HepG2 (cell line): ENCODE data around the gene KPNA3. TPM values are rescaled to one million over a fixed set of nuclear protein-coding genes. Genes with fewer than 3 reads are reported as not detected.
A peak's percentile ranks its signal among the peaks of the same experiment; 100 is the strongest.

Experiments
- ASH2L ChIP-seq: fragments of 300-600, 200-600 bp; sonication (generic); IDR thresholded peaks from 2 replicates; pipeline ENCODE4 v1.7.0; 2017; ENCODE audit warnings: low read depth, mild to moderate bottlenecking, moderate library complexity, mixed read lengths, low read length; ENCODE audit not compliant: insufficient read length
- HIVEP1 ChIP-seq: sonication (generic); formaldehyde crosslinking; IDR thresholded peaks from 2 replicates; pipeline ENCODE4 v1.4.0; 2020; ENCODE audit warnings: mild to moderate bottlenecking, missing genetic modification reagents
- ISL2 ChIP-seq: sonication (generic); formaldehyde crosslinking; IDR thresholded peaks from 2 replicates; pipeline ENCODE4 v1.5.0; 2020; ENCODE audit warnings: missing genetic modification reagents
- JUNB ChIP-seq: sonication (generic); formaldehyde crosslinking; IDR thresholded peaks from 2 replicates; pipeline ENCODE4 v1.8.0; 2022; ENCODE audit warnings: missing genetic modification reagents, mild to moderate bottlenecking, borderline replicate concordance
- RARG ChIP-seq: sonication (generic); formaldehyde crosslinking; IDR thresholded peaks from 2 replicates; pipeline ENCODE4 v1.4.0; 2020; ENCODE audit warnings: low read depth, mild to moderate bottlenecking, missing genetic modification reagents
- RFX5 ChIP-seq: IDR thresholded peaks from 2 replicates; pipeline ENCODE4 v1.6.1; 2011; ENCODE audit warnings: low read depth, low read length, improper control_type of control experiment
- ZBTB42 ChIP-seq: sonication (generic); formaldehyde crosslinking; IDR thresholded peaks from 2 replicates; pipeline ENCODE4 v1.5.0; 2020; ENCODE audit warnings: mild to moderate bottlenecking, missing genetic modification reagents
- ZNF468 ChIP-seq: sonication (generic); formaldehyde crosslinking; IDR thresholded peaks from 2 replicates; pipeline ENCODE4 v1.8.0; 2022; ENCODE audit warnings: mild to moderate bottlenecking, moderate library complexity, missing genetic modification reagents
- ZNF598 ChIP-seq: sonication (generic); formaldehyde crosslinking; IDR thresholded peaks from 2 replicates; pipeline ENCODE4 v1.5.1; 2020; ENCODE audit warnings: mild to moderate bottlenecking, missing genetic modification reagents, borderline replicate concordance
- ZNF607 ChIP-seq: sonication (generic); formaldehyde crosslinking; IDR thresholded peaks from 2 replicates; pipeline ENCODE4 v1.5.1; 2020; ENCODE audit warnings: missing genetic modification reagents, mild to moderate bottlenecking, borderline replicate concordance
- ZZZ3 ChIP-seq: sonication (generic); formaldehyde crosslinking; IDR thresholded peaks from 2 replicates; pipeline ENCODE4 v1.4.0; 2020; ENCODE audit warnings: missing genetic modification reagents, mild to moderate bottlenecking, borderline replicate concordance
- polyA plus RNA-seq, 8 experiments: library from polyadenylated mRNA; depleted of rRNA in 3 of 8; stranded (reverse) in 7 of 8; unstranded in 1 of 8; fragments of >200 nt; fragmentation: Illumina TruSeq in 4 of 8; extraction: Trizol in 4 of 8; gene quantifications; 2 replicates each; pipeline versions ENCODE4 v1.2.1 to v1.2.3, GENCODE V29; 2011 to 2016; ENCODE audit warnings: low read depth in 4 of 8, missing spikeins in 1 of 8, mixed read lengths in 1 of 8; ENCODE audit not compliant: insufficient read depth in 1 of 8
- total RNA-seq, 5 experiments: library from RNA; depleted of rRNA; stranded (reverse); fragments of >200 nt; fragmentation: Illumina TruSeq; extraction: Trizol; gene quantifications; 2 replicates each; pipeline ENCODE4 v1.2.3, GENCODE V29; 2016; ENCODE audit warnings: low read depth in 1 of 5
- TF ChIP-seq, protein P1 (sequence below): sonication (generic); formaldehyde crosslinking; IDR thresholded peaks from 2 replicates; pipeline ENCODE4 v1.4.0; 2020; ENCODE audit warnings: missing genetic modification reagents
- TF ChIP-seq, protein P2 (sequence below): IDR thresholded peaks from 2 replicates; pipeline ENCODE4 v1.6.1; 2018; ENCODE audit warnings: missing genetic modification reagents, mild to moderate bottlenecking, missing compliant biosample characterization
- TF ChIP-seq, protein P3 (sequence below): sonication (generic); formaldehyde crosslinking; IDR thresholded peaks from 2 replicates; pipeline ENCODE4 v1.8.1; 2022; ENCODE audit warnings: mild to moderate bottlenecking, missing genetic modification reagents
- TF ChIP-seq, protein P4 (sequence below): sonication (generic); formaldehyde crosslinking; IDR thresholded peaks from 2 replicates; pipeline ENCODE4 v1.4.0; 2020; ENCODE audit warnings: low read depth, mild to moderate bottlenecking, missing genetic modification reagents
- TF ChIP-seq, protein P5 (sequence below): sonication (generic); formaldehyde crosslinking; IDR thresholded peaks from 2 replicates; pipeline ENCODE4 v1.9.0; 2021; ENCODE audit warnings: missing genetic modification reagents, mild to moderate bottlenecking, borderline replicate concordance
- TF ChIP-seq, protein P6 (sequence below): sonication (generic); formaldehyde crosslinking; IDR thresholded peaks from 2 replicates; pipeline ENCODE4 v1.4.0; 2020; ENCODE audit warnings: missing genetic modification reagents

KPNA3 gene
- total and polyA plus RNA-seq, 2 of the 13 experiments (the other 11 are each of a cell fraction or from before 2014, with no cell fraction given): 13.0 to 28.9 TPM

DNA sequence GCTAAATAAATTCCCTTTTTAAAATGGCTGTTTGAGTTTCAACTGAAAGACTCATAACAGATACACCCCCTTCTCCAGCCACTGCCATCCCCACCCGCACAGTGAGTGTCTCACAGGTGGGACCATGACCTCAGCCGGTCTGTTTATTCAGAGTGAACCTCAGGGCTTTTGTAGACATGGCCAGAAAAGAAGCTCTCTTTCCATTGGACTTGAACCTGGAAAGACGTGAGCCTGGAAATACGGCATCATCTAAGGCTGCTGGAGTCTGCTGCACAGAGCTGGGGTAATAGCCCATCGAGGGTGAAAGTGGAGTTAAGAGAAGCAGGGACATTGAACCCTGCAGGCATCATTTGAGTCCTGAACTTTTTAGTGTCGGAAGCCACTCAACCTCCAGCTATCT lies 15.2 kb upstream of the KPNA3 start (continued):
- TF ChIP-seq RARG (CRISPR knock-in tag) (no peak), ZZZ3 (CRISPR knock-in tag) (no peak), ISL2 (CRISPR knock-in tag) (peak; percentile 74; the same call in 1 of the 2 replicates), ZNF598 (CRISPR knock-in tag) (no peak), ZBTB42 (no peak), JUNB (CRISPR knock-in tag) (no peak), RFX5 (no peak), ZNF607 (CRISPR knock-in tag) (no peak), HIVEP1 (CRISPR knock-in tag) (no peak), ASH2L (no peak), ZNF468 (CRISPR knock-in tag) (no peak)
- TF ChIP-seq, protein P1, sequence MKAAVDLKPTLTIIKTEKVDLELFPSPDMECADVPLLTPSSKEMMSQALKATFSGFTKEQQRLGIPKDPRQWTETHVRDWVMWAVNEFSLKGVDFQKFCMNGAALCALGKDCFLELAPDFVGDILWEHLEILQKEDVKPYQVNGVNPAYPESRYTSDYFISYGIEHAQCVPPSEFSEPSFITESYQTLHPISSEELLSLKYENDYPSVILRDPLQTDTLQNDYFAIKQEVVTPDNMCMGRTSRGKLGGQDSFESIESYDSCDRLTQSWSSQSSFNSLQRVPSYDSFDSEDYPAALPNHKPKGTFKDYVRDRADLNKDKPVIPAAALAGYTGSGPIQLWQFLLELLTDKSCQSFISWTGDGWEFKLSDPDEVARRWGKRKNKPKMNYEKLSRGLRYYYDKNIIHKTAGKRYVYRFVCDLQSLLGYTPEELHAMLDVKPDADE: no peak
- TF ChIP-seq, protein P2, sequence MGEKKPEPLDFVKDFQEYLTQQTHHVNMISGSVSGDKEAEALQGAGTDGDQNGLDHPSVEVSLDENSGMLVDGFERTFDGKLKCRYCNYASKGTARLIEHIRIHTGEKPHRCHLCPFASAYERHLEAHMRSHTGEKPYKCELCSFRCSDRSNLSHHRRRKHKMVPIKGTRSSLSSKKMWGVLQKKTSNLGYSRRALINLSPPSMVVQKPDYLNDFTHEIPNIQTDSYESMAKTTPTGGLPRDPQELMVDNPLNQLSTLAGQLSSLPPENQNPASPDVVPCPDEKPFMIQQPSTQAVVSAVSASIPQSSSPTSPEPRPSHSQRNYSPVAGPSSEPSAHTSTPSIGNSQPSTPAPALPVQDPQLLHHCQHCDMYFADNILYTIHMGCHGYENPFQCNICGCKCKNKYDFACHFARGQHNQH (CRISPR knock-in tag): peak; percentile 74
- TF ChIP-seq, protein P3, sequence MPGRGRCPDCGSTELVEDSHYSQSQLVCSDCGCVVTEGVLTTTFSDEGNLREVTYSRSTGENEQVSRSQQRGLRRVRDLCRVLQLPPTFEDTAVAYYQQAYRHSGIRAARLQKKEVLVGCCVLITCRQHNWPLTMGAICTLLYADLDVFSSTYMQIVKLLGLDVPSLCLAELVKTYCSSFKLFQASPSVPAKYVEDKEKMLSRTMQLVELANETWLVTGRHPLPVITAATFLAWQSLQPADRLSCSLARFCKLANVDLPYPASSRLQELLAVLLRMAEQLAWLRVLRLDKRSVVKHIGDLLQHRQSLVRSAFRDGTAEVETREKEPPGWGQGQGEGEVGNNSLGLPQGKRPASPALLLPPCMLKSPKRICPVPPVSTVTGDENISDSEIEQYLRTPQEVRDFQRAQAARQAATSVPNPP: no peak
- TF ChIP-seq, protein P4, sequence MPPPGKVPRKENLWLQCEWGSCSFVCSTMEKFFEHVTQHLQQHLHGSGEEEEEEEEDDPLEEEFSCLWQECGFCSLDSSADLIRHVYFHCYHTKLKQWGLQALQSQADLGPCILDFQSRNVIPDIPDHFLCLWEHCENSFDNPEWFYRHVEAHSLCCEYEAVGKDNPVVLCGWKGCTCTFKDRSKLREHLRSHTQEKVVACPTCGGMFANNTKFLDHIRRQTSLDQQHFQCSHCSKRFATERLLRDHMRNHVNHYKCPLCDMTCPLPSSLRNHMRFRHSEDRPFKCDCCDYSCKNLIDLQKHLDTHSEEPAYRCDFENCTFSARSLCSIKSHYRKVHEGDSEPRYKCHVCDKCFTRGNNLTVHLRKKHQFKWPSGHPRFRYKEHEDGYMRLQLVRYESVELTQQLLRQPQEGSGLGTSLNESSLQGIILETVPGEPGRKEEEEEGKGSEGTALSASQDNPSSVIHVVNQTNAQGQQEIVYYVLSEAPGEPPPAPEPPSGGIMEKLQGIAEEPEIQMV (CRISPR knock-in tag): no peak
- TF ChIP-seq, protein P5, sequence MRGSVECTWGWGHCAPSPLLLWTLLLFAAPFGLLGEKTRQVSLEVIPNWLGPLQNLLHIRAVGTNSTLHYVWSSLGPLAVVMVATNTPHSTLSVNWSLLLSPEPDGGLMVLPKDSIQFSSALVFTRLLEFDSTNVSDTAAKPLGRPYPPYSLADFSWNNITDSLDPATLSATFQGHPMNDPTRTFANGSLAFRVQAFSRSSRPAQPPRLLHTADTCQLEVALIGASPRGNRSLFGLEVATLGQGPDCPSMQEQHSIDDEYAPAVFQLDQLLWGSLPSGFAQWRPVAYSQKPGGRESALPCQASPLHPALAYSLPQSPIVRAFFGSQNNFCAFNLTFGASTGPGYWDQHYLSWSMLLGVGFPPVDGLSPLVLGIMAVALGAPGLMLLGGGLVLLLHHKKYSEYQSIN (CRISPR knock-in tag): no peak
- TF ChIP-seq, protein P6, sequence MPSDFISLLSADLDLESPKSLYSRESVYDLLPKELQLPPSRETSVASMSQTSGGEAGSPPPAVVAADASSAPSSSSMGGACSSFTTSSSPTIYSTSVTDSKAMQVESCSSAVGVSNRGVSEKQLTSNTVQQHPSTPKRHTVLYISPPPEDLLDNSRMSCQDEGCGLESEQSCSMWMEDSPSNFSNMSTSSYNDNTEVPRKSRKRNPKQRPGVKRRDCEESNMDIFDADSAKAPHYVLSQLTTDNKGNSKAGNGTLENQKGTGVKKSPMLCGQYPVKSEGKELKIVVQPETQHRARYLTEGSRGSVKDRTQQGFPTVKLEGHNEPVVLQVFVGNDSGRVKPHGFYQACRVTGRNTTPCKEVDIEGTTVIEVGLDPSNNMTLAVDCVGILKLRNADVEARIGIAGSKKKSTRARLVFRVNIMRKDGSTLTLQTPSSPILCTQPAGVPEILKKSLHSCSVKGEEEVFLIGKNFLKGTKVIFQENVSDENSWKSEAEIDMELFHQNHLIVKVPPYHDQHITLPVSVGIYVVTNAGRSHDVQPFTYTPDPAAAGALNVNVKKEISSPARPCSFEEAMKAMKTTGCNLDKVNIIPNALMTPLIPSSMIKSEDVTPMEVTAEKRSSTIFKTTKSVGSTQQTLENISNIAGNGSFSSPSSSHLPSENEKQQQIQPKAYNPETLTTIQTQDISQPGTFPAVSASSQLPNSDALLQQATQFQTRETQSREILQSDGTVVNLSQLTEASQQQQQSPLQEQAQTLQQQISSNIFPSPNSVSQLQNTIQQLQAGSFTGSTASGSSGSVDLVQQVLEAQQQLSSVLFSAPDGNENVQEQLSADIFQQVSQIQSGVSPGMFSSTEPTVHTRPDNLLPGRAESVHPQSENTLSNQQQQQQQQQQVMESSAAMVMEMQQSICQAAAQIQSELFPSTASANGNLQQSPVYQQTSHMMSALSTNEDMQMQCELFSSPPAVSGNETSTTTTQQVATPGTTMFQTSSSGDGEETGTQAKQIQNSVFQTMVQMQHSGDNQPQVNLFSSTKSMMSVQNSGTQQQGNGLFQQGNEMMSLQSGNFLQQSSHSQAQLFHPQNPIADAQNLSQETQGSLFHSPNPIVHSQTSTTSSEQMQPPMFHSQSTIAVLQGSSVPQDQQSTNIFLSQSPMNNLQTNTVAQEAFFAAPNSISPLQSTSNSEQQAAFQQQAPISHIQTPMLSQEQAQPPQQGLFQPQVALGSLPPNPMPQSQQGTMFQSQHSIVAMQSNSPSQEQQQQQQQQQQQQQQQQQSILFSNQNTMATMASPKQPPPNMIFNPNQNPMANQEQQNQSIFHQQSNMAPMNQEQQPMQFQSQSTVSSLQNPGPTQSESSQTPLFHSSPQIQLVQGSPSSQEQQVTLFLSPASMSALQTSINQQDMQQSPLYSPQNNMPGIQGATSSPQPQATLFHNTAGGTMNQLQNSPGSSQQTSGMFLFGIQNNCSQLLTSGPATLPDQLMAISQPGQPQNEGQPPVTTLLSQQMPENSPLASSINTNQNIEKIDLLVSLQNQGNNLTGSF (CRISPR knock-in tag): no peak
